ENCODE results near the gene ALS2.
"Not testable (repeated sequence)": the region's sequence is repeated elsewhere in the genome, so short reads cannot be mapped to it uniquely, and the experiment has no call there.

- TF ChIP-seq CTCF, POLR2A (IDR thresholded peaks at IDR 0.05): not testable (repeated sequence)
Observed at GRCh38 chr2:201671205-201671604, 109.5 kb downstream of the ALS2 start.
